ENCODE results near the gene ALOX5AP. TPM values are rescaled to one million over a fixed set of nuclear protein-coding genes. Genes with fewer than 3 reads are reported as not detected.

ALOX5AP gene
- total and polyA plus RNA-seq, 10 of the 15 experiments (the other 5 are each of a cell fraction or from before 2014, with no cell fraction given): 45.9 to 426 (median 109) TPM

DNA sequence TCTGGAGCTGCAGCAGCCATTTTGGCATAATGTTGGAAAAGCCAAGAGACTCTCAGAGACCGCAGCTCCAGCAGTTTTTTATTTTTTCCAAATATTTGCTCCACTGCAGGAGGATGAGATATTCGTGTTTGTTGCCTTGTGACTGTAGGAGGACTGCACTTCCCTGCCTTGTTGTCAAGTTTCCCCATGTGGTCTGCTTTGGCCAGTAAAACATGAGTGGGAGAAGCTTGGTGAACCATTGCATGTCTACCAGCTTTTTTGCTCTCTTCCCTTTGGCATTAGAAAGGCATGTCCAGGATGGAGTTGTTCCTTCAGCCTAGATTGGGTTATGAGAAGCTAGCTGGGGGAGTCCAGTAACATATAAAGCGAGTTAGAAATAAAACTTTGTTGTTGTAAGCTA is 47.7 kb upstream of the ALOX5AP start:
- ChIA-PET POLR2A (no interaction called here), RAD21 (ENCODE audit: unreplicated experiment) (interaction anchor here (1.5 kb wide), 1 partner anchor 21 kb away, joined by 4 read pairs; no protein-coding TSS in a partner anchor), CTCF (no interaction called here), SMC1A (ENCODE audit: uncharacterized antibody, unreplicated experiment) (interaction anchor here (0.8 kb wide), 1 partner anchor 9 kb away, joined by 3 read pairs; no protein-coding TSS in a partner anchor)
- H3K36me3 ChIP-seq (ENCODE audit: control insufficient read depth in 2 of 2, insufficient read depth in 2 of 2, low read length in 1 of 2): no peaks in the 10 kb centered on the region
- no peak overlapping the region for H3K4me2 ChIP-seq (ENCODE audit: control insufficient read depth, insufficient read depth)
- 0 out of 4 replicates have a peak, but pooled peaks cover 2% of the 10 kb centered on the region in 2 experiments for H3K27me3 ChIP-seq (replicated peaks in 1 of 2; ENCODE audit: control insufficient read depth in 2 of 2, insufficient read depth in 2 of 2, low read length in 1 of 2)
- no peaks in the 10 kb centered on the region for H4K20me1 ChIP-seq (ENCODE audit: control insufficient read depth, insufficient read depth)
- FAIRE-seq: no peak
- no peaks in the 10 kb centered on the region for H3K79me2 ChIP-seq (ENCODE audit: control insufficient read depth, insufficient read depth, low read length)
- H3K4me1 ChIP-seq (ENCODE audit: control insufficient read depth, insufficient read depth, low read length): no peaks in the 10 kb centered on the region
- H3K27ac ChIP-seq (ENCODE audit: control insufficient read depth, insufficient read depth): no peak overlapping the region
- no peaks in the 10 kb centered on the region for H3K9me3 ChIP-seq (replicated peaks; ENCODE audit: control insufficient read depth, insufficient read depth, low read length)
- WGBS (ENCODE audit: insufficient coverage, insufficient replicate concordance, low lambda C conversion rate, missing lambda C conversion rate): 2% methylated on average over 3 of the region's 3 CpGs
- TF ChIP-seq MEF2A (IDR thresholded peaks at IDR 0.05; ENCODE audit: insufficient read depth, low read depth, low read length): no peak
- no TSS peak for BruUV-seq (replicated peaks)
- H3K9ac ChIP-seq (ENCODE audit: control insufficient read depth, insufficient read depth, low read length): no peak overlapping the region
- intact Hi-C loops (cut with micrococcal nuclease; ENCODE audit: unreplicated experiment) (no loop called here), in situ Hi-C loops (cut with MboI) (no loop called here)
- H3K4me3 ChIP-seq: no peak overlapping the region
- ATAC-seq: no peak
- DNase-seq (ENCODE audit: low read depth, low spot score): no peak
- H2AFZ ChIP-seq (ENCODE audit: control insufficient read depth, low read depth, low read length): no peak overlapping the region

DNA sequence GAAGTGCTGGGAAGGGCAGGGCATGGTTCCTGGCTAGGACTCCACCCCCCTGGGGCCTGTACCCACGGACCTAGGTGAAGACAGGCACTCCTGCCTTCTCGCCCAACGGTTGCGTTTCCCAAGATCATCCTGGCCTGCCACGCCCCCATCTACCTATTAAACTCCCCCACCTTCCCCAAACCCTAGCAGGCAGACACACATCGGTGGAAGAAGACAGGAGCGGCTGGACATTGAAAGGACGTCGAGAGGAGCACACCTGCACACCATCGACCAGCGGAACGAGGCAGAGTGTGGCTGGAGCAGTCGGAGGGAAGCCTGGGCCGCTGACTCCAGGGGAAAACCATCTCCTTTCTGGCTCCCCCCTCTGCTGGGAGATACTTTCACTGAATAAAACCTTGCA is 45.6 kb upstream of the ALOX5AP start:
- in situ Hi-C loops (cut with MboI) (no loop called here), intact Hi-C loops (cut with micrococcal nuclease; ENCODE audit: unreplicated experiment) (no loop called here)
- ChIA-PET RAD21 (ENCODE audit: unreplicated experiment) (no interaction called here), SMC1A (ENCODE audit: uncharacterized antibody, unreplicated experiment) (interaction anchor here (0.5 to 2.2 kb wide), 3 partner anchors 8 to 117 kb away, joined by 3 to 7 read pairs (median 5); no protein-coding TSS in a partner anchor), POLR2A (no interaction called here), CTCF (no interaction called here)
- Histone ChIP-seq H3K4me3 (no peak overlapping the region), H3K9ac (ENCODE audit: control insufficient read depth, insufficient read depth, low read length) (no peak overlapping the region), H3K4me1 (ENCODE audit: control insufficient read depth, insufficient read depth, low read length) (no peaks in the 10 kb centered on the region), H3K27ac (ENCODE audit: control insufficient read depth, insufficient read depth) (no peak overlapping the region), H4K20me1 (ENCODE audit: control insufficient read depth, insufficient read depth) (no peaks in the 10 kb centered on the region), H3K36me3 (ENCODE audit: control insufficient read depth in 2 of 2, insufficient read depth in 2 of 2, low read length in 1 of 2) (no peaks in the 10 kb centered on the region), H2AFZ (ENCODE audit: control insufficient read depth, low read depth, low read length) (no peak overlapping the region), H3K9me3 (replicated peaks; ENCODE audit: control insufficient read depth, insufficient read depth, low read length) (no peaks in the 10 kb centered on the region), H3K4me2 (ENCODE audit: control insufficient read depth, insufficient read depth) (0 out of 2 replicates have a peak overlapping the region, but pooled peaks have one; percentile 39), H3K27me3 (replicated peaks in 1 of 2; ENCODE audit: control insufficient read depth in 2 of 2, insufficient read depth in 2 of 2, low read length in 1 of 2) (0 out of 4 replicates have a peak, but pooled peaks cover 0 to 2% of the 10 kb centered on the region in 2 experiments), H3K79me2 (ENCODE audit: control insufficient read depth, insufficient read depth, low read length) (no peaks in the 10 kb centered on the region)
- no TSS peak for BruUV-seq (replicated peaks)
- DNase-seq (ENCODE audit: low read depth, low spot score) (no peak), FAIRE-seq (no peak), ATAC-seq (no peak)
- 77% methylated on average over 14 of the region's 14 CpGs for WGBS (ENCODE audit: insufficient coverage, insufficient replicate concordance, low lambda C conversion rate, missing lambda C conversion rate)
- TF ChIP-seq ESRRA (IDR thresholded peaks at IDR 0.05; ENCODE audit: low read length) (no peak), CEBPB (IDR thresholded peaks at IDR 0.05; ENCODE audit: borderline replicate concordance in 1 of 2, low read depth in 2 of 2, low read length in 2 of 2) (no peak), RFX5 (IDR thresholded peaks at IDR 0.05; ENCODE audit: low read depth, low read length) (no peak), CBX3 (IDR thresholded peaks at IDR 0.05; ENCODE audit: borderline replicate concordance, low read depth) (no peak), RAD51 (IDR thresholded peaks at IDR 0.05) (no peak), ZNF217 (IDR thresholded peaks at IDR 0.05) (no peak)
- TF ChIP-seq, protein P1, sequence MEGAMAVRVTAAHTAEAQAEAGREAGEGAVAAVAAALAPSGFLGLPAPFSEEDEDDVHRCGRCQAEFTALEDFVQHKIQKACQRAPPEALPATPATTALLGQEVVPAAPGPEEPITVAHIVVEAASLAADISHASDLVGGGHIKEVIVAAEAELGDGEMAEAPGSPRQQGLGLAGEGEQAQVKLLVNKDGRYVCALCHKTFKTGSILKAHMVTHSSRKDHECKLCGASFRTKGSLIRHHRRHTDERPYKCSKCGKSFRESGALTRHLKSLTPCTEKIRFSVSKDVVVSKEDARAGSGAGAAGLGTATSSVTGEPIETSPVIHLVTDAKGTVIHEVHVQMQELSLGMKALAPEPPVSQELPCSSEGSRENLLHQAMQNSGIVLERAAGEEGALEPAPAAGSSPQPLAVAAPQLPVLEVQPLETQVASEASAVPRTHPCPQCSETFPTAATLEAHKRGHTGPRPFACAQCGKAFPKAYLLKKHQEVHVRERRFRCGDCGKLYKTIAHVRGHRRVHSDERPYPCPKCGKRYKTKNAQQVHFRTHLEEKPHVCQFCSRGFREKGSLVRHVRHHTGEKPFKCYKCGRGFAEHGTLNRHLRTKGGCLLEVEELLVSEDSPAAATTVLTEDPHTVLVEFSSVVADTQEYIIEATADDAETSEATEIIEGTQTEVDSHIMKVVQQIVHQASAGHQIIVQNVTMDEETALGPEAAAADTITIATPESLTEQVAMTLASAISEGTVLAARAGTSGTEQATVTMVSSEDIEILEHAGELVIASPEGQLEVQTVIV (IDR thresholded peaks at IDR 0.05; ENCODE audit: borderline replicate concordance, partially characterized antibody): no peak
- TF ChIP-seq, protein P2, sequence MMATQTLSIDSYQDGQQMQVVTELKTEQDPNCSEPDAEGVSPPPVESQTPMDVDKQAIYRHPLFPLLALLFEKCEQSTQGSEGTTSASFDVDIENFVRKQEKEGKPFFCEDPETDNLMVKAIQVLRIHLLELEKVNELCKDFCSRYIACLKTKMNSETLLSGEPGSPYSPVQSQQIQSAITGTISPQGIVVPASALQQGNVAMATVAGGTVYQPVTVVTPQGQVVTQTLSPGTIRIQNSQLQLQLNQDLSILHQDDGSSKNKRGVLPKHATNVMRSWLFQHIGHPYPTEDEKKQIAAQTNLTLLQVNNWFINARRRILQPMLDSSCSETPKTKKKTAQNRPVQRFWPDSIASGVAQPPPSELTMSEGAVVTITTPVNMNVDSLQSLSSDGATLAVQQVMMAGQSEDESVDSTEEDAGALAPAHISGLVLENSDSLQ (IDR thresholded peaks at IDR 0.05): no peak
- TF ChIP-seq, protein P3, sequence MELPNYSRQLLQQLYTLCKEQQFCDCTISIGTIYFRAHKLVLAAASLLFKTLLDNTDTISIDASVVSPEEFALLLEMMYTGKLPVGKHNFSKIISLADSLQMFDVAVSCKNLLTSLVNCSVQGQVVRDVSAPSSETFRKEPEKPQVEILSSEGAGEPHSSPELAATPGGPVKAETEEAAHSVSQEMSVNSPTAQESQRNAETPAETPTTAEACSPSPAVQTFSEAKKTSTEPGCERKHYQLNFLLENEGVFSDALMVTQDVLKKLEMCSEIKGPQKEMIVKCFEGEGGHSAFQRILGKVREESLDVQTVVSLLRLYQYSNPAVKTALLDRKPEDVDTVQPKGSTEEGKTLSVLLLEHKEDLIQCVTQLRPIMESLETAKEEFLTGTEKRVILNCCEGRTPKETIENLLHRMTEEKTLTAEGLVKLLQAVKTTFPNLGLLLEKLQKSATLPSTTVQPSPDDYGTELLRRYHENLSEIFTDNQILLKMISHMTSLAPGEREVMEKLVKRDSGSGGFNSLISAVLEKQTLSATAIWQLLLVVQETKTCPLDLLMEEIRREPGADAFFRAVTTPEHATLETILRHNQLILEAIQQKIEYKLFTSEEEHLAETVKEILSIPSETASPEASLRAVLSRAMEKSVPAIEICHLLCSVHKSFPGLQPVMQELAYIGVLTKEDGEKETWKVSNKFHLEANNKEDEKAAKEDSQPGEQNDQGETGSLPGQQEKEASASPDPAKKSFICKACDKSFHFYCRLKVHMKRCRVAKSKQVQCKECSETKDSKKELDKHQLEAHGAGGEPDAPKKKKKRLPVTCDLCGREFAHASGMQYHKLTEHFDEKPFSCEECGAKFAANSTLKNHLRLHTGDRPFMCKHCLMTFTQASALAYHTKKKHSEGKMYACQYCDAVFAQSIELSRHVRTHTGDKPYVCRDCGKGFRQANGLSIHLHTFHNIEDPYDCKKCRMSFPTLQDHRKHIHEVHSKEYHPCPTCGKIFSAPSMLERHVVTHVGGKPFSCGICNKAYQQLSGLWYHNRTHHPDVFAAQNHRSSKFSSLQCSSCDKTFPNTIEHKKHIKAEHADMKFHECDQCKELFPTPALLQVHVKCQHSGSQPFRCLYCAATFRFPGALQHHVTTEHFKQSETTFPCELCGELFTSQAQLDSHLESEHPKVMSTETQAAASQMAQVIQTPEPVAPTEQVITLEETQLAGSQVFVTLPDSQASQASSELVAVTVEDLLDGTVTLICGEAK (IDR thresholded peaks at IDR 0.05; ENCODE audit: borderline replicate concordance): no peak

Data from GM12878 (cell line).